NT2/D1 (cell line): ENCODE results near the gene CD4.

ENCODE experiments used
- DNase-seq: peaks from one replicate; pipeline ENCODE4 v3.0.0-alpha.2; 2011; ENCODE audit warnings: low read depth, low spot score
- H3K27me3 ChIP-seq: 2 replicates; pipeline ENCODE4 v1.6.0; 2011; ENCODE audit warnings: mild to moderate bottlenecking; ENCODE audit not compliant: insufficient read length, insufficient read depth
- H3K36me3 ChIP-seq: 2 replicates; pipeline ENCODE4 v1.6.1; 2011; ENCODE audit warnings: mild to moderate bottlenecking, low read length, mixed read lengths; ENCODE audit not compliant: insufficient read depth, insufficient read length
- H3K4me1 ChIP-seq: 2 replicates; pipeline ENCODE4 v1.5.1; 2011; ENCODE audit not compliant: insufficient read depth, insufficient read length
- H3K4me3 ChIP-seq: 2 replicates; pipeline ENCODE4 v1.5.1; 2011; ENCODE audit warnings: low read depth; ENCODE audit not compliant: insufficient read length
- H3K9ac ChIP-seq: 2 replicates; pipeline ENCODE4 v1.6.0; 2011; ENCODE audit warnings: low read depth; ENCODE audit not compliant: insufficient read length
- H3K9me3 ChIP-seq: 2 replicates; pipeline ENCODE4 v1.5.1; 2011; ENCODE audit warnings: mild to moderate bottlenecking, low read length; ENCODE audit not compliant: insufficient read depth
- SUZ12 ChIP-seq: IDR thresholded peaks from 2 replicates; pipeline ENCODE4 v1.6.1; 2011; ENCODE audit not compliant: insufficient read length, insufficient read depth; ENCODE audit errors: extremely low read depth
- YY1 ChIP-seq: IDR thresholded peaks from 2 replicates; pipeline ENCODE4 v1.6.1; 2011; ENCODE audit not compliant: insufficient read length, insufficient read depth
- ZNF274 ChIP-seq: IDR thresholded peaks from 2 replicates; pipeline ENCODE4 v1.6.1; 2011; ENCODE audit warnings: mild to moderate bottlenecking, low read depth, low read length

The CD4 gene

DNA sequence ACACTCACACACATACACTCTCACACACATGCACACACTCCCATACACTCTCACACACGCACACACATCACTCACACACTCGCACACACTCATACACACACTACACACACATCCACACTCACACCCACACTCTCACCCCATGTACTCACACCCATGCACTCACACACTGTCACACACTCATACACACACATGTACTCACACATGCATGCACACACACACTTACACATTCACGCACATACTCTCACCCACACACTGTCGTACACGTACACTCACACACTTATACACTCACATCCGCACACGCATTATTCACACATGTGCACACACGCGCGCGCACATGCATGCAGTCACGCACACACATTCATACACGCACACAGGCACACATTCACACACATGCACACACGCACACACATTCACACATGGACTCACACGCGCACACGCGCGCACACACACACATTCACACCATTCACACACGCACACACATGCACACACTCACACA lies 28.4 kb downstream of the CD4 start:
- no peak overlapping the region for H3K4me3 ChIP-seq
- H3K27me3 ChIP-seq = peaks cover 23% of the 10 kb centered on the region
- H3K9ac ChIP-seq = no peak overlapping the region
- H3K36me3 ChIP-seq = no peaks in the 10 kb centered on the region
- TF ChIP-seq YY1 (no peak), ZNF274 (no peak), SUZ12 (no peak)
- H3K9me3 ChIP-seq = no peaks in the 10 kb centered on the region
- peaks cover 42% of the 10 kb centered on the region for H3K4me1 ChIP-seq
- DNase-seq = no peak

DNA sequence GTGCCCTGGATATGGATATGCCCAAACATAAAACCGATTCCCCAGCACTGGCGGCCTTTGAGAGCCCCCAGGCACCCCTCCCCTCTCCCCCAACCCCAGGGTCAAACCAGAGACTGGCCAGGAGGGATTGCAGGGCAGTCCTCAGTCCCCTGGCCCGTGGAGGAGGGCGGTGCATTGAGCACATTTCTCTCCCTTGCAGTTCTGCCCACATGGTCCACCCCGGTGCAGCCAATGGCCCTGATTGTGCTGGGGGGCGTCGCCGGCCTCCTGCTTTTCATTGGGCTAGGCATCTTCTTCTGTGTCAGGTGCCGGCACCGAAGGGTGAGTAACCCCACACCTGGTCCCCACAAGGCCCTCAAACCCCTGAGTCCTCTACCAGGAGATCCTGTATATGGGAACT lies 28.9 kb downstream of the CD4 start:
- Histone ChIP-seq H3K36me3 (no peaks in the 10 kb centered on the region), H3K4me3 (peak overlapping the region; percentile 3), H3K27me3 (peaks cover 23% of the 10 kb centered on the region), H3K9me3 (no peaks in the 10 kb centered on the region), H3K9ac (peak overlapping the region; percentile 7), H3K4me1 (peaks cover 46% of the 10 kb centered on the region)
- no peak for DNase-seq
- TF ChIP-seq YY1 (no peak), ZNF274 (no peak), SUZ12 (no peak)

DNA sequence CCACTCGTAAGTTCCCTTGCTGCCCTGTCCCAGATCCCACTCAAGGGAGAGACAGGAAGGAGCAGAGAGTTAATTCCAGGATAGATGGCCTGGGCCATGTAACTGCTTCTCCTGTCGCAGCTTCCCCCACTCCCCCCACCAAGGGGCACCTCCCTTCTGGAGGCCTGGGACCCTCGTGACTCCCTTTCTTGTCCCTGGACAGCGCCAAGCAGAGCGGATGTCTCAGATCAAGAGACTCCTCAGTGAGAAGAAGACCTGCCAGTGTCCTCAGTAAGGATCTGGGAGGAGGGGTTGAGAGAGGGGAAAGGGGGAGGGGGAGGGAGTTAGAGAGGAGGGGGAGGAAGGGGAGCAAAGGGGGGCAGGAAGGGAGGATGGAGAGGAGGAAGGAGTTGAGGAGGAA lies 29.3 kb downstream of the CD4 start:
- TF ChIP-seq YY1 = no peak
- no peak for TF ChIP-seq ZNF274
- TF ChIP-seq SUZ12 = no peak
- Histone ChIP-seq H3K9me3 (no peaks in the 10 kb centered on the region), H3K9ac (peak overlapping the region; percentile 7), H3K36me3 (no peaks in the 10 kb centered on the region), H3K27me3 (peaks cover 23% of the 10 kb centered on the region), H3K4me3 (peak overlapping the region; percentile 3), H3K4me1 (peaks cover 50% of the 10 kb centered on the region)
- no peak for DNase-seq

DNA sequence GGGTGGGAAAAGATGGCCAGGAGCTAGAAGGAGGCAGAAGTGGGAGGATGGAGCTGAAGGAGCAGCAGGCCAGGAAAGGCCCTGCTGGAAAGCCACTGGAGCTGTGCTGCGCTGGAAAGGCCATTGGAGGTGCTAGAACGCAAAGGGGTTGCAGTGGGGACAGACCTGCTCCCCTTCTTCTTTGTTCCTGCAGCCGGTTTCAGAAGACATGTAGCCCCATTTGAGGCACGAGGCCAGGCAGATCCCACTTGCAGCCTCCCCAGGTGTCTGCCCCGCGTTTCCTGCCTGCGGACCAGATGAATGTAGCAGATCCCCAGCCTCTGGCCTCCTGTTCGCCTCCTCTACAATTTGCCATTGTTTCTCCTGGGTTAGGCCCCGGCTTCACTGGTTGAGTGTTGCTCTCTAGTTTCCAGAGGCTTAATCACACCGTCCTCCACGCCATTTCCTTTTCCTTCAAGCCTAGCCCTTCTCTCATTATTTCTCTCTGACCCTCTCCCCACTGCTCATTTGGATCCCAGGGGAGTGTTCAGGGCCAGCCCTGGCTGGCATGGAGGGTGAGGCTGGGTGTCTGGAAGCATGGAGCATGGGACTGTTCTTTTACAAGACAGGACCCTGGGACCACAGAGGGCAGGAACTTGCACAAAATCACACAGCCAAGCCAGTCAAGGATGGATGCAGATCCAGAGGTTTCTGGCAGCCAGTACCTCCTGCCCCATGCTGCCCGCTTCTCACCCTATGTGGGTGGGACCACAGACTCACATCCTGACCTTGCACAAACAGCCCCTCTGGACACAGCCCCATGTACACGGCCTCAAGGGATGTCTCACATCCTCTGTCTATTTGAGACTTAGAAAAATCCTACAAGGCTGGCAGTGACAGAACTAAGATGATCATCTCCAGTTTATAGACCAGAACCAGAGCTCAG lies 30.0 kb downstream of the CD4 start:
- DNase-seq = no peak
- Histone ChIP-seq H3K4me1 (peaks cover 55% of the 10 kb centered on the region), H3K36me3 (peaks cover 6% of the 10 kb centered on the region), H3K9ac (peak overlapping the region; percentile 53), H3K9me3 (no peaks in the 10 kb centered on the region), H3K4me3 (no peak overlapping the region), H3K27me3 (peaks cover 16% of the 10 kb centered on the region)
- TF ChIP-seq YY1 = no peak
- TF ChIP-seq ZNF274 = no peak
- TF ChIP-seq SUZ12 = no peak

DNA sequence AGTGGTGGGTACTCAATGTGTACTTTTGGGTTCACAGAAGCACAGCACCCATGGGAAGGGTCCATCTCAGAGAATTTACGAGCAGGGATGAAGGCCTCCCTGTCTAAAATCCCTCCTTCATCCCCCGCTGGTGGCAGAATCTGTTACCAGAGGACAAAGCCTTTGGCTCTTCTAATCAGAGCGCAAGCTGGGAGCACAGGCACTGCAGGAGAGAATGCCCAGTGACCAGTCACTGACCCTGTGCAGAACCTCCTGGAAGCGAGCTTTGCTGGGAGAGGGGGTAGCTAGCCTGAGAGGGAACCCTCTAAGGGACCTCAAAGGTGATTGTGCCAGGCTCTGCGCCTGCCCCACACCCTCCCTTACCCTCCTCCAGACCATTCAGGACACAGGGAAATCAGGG lies 30.8 kb downstream of the CD4 start:
- H3K9ac ChIP-seq = peak overlapping the region; percentile 53
- peaks cover 8% of the 10 kb centered on the region for H3K27me3 ChIP-seq

DNA sequence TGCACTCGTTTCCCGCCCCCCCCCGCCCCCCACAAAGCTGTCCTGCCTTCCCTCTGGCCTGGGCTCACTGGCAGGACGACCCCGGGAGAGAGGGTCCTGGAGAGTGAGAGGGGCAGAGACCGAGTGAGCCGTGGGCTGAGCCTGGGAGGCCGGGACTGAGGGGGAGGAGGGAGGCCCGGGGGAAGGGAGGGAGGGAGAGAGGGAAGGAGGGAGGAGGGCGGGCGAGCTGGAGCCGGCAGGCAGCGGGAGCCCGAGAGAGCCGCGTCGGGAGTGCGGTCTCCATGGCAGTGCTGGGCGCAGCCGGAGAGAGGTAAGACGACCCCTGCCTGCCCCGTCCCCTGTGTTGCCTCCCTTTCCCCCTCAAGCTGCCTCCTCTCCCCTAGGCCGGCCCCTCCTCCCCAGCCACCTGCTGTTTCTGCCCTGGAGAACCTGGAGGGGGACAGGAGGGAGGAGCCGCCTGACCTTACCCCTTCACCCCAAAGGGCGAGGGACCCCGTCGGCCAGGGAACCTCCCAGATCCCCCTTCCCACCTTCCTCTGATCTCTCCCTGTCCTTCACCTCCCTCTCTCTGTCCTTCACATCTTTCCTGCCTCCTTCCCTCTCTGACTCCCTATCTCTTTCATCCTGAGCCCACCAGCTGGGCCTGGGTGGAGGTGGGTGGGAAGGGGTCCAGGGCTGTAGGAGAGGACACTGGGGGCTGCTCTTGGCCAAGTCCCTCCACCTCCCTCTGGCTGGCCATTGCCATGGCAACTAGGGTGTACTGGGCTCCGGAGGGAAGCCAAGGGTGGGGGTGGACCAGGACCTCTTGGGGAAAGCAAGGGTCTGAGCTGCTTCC lies 32.5 kb downstream of the CD4 start, which contains the start of gene GPR162:
TSS of gene GPR162 (plus strand) at position 231 of the 835 bp plus-strand sequence. CDS start 2,078 bp downstream, outside the sequence.
- H3K4me3 ChIP-seq = peak within 1 kb of the TSS; percentile 66
- peak; percentile 97 for DNase-seq
- H3K27me3 ChIP-seq = no peaks in the 10 kb centered on the region

More for the DNA sequence above, 30.8 kb downstream of the CD4 start:
- H3K36me3 ChIP-seq = peaks cover 12% of the 10 kb centered on the region
- H3K4me1 ChIP-seq = peaks cover 58% of the 10 kb centered on the region
- H3K4me3 ChIP-seq = no peak overlapping the region
- TF ChIP-seq ZNF274 = no peak
- TF ChIP-seq SUZ12 = no peak
- no peak for TF ChIP-seq YY1
- no peaks in the 10 kb centered on the region for H3K9me3 ChIP-seq
- no peak for DNase-seq

More for the DNA sequence above, 32.5 kb downstream of the CD4 start, which contains the start of gene GPR162:
- Histone ChIP-seq H3K9me3 (no peaks in the 10 kb centered on the region), H3K36me3 (peaks cover 23% of the 10 kb centered on the region), H3K4me1 (peaks cover 72% of the 10 kb centered on the region), H3K9ac (peak within 1 kb of the TSS; percentile 94)
- TF ChIP-seq SUZ12 = no peak
- TF ChIP-seq YY1 = no peak
- TF ChIP-seq ZNF274 = no peak
